HFFc6 (cell line): ENCODE results near the gene PRRG1. TPM values are rescaled to one million over a fixed set of nuclear protein-coding genes. Genes with fewer than 3 reads are reported as not detected.

Source experiments
- DNase-seq: peaks from one replicate; pipeline ENCODE4 v3.0.0-alpha.2; 2018
- H3K27ac Mint-ChIP-seq: 2 replicates; pipeline ENCODE4 v1.8.0; 2020; ENCODE audit warnings: mild to moderate bottlenecking, mixed read lengths
- H3K27me3 Mint-ChIP-seq: 2 replicates; pipeline ENCODE4 v1.8.0; 2021; ENCODE audit warnings: mild to moderate bottlenecking, moderate library complexity, mixed read lengths; ENCODE audit not compliant: insufficient read depth
- H3K36me3 Mint-ChIP-seq: 2 replicates; pipeline ENCODE4 v1.8.0; 2021; ENCODE audit warnings: low read depth, mixed read lengths
- H3K4me1 Mint-ChIP-seq: 2 replicates; pipeline ENCODE4 v1.8.0; 2020; ENCODE audit warnings: low read depth, mixed read lengths
- H3K4me3 Mint-ChIP-seq: 2 replicates; pipeline ENCODE4 v1.8.0; 2020; ENCODE audit warnings: mild to moderate bottlenecking, moderate library complexity, mixed read lengths
- H3K9me3 Mint-ChIP-seq: 2 replicates; pipeline ENCODE4 v1.8.0; 2020; ENCODE audit warnings: mild to moderate bottlenecking, mixed read lengths
- total RNA-seq, 6 experiments: library from RNA; stranded (reverse); fragmentation: NEBNext Ultra II Directional; extraction: Animal tissue kit (Norgen Biotek cat#: 25700); gene quantifications; 2 replicates in 1 of 6; 3 replicates in 5 of 6; pipeline ENCODE4 v1.2.3, GENCODE V29; 2021
- TF ChIP-seq, protein P1 (sequence below): fragments of 200-600 bp; sonication (generic); IDR thresholded peaks from 2 replicates; pipeline ENCODE4 v1.5.0; 2021; ENCODE audit warnings: antibody characterized with exemption, mild to moderate bottlenecking

Gene PRRG1
- total RNA-seq, 6 experiments from 2014 or later, result 9.8 to 12.9 (median 11.9) TPM

DNA sequence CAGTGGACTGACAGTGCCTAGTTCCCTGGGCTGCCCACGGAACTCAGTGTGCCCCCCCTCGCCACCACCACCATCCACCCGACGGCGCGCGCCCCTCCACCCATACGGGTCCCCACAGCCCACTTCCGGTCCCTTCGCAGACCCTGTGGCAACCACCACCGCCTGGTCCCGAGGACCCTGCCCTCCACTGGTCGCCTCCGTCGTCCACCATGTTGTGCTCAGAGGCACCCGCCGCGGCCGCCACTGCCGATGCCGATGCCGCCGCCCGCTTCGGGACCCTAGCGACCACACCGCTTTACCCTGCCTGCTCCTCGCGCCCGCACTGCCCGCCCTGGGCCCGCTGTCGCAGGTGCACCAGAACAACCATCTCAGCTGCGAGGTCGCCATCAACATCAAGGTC lies 155.8 kb downstream of the PRRG1 start:
- no peak for DNase-seq

More for the DNA sequence above, 155.8 kb downstream of the PRRG1 start:
- TF ChIP-seq, protein P1, sequence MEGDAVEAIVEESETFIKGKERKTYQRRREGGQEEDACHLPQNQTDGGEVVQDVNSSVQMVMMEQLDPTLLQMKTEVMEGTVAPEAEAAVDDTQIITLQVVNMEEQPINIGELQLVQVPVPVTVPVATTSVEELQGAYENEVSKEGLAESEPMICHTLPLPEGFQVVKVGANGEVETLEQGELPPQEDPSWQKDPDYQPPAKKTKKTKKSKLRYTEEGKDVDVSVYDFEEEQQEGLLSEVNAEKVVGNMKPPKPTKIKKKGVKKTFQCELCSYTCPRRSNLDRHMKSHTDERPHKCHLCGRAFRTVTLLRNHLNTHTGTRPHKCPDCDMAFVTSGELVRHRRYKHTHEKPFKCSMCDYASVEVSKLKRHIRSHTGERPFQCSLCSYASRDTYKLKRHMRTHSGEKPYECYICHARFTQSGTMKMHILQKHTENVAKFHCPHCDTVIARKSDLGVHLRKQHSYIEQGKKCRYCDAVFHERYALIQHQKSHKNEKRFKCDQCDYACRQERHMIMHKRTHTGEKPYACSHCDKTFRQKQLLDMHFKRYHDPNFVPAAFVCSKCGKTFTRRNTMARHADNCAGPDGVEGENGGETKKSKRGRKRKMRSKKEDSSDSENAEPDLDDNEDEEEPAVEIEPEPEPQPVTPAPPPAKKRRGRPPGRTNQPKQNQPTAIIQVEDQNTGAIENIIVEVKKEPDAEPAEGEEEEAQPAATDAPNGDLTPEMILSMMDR, result no peak
- H3K4me1 Mint-ChIP-seq, result no peaks in the 10 kb centered on the region
- no peaks in the 10 kb centered on the region for H3K36me3 Mint-ChIP-seq
- H3K27ac Mint-ChIP-seq, result no peak overlapping the region
- no peaks in the 10 kb centered on the region for H3K9me3 Mint-ChIP-seq
- no peak overlapping the region for H3K4me3 Mint-ChIP-seq
- H3K27me3 Mint-ChIP-seq, result peaks cover 2% of the 10 kb centered on the region; the same call in 1 of the 2 replicates

Other genes with a start within 250 kb of the PRRG1 start
- under 1 TPM in 1 of 6 experiments, not detected in 5; 0.03 TPM for gene LANCL3, start 222.3 kb downstream of the PRRG1 start, total RNA-seq